NCI-H2196 treated with DMSO at 0.1 percent for 48 hours (cell line): ENCODE results near the gene NFIL3.
A peak's percentile ranks its signal among the peaks of the same experiment; 100 is the strongest.
"Not testable (repeated sequence)": the region's sequence is repeated elsewhere in the genome, so short reads cannot be mapped to it uniquely, and the experiment has no call there.

Experiments
- DNase-seq: peaks from one replicate; lab custom pipeline; 2025; ENCODE audit not compliant: unreplicated experiment; lab: John Stamatoyannopoulos, UW

The NFIL3 gene, protein sequence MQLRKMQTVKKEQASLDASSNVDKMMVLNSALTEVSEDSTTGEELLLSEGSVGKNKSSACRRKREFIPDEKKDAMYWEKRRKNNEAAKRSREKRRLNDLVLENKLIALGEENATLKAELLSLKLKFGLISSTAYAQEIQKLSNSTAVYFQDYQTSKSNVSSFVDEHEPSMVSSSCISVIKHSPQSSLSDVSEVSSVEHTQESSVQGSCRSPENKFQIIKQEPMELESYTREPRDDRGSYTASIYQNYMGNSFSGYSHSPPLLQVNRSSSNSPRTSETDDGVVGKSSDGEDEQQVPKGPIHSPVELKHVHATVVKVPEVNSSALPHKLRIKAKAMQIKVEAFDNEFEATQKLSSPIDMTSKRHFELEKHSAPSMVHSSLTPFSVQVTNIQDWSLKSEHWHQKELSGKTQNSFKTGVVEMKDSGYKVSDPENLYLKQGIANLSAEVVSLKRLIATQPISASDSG

DNA sequence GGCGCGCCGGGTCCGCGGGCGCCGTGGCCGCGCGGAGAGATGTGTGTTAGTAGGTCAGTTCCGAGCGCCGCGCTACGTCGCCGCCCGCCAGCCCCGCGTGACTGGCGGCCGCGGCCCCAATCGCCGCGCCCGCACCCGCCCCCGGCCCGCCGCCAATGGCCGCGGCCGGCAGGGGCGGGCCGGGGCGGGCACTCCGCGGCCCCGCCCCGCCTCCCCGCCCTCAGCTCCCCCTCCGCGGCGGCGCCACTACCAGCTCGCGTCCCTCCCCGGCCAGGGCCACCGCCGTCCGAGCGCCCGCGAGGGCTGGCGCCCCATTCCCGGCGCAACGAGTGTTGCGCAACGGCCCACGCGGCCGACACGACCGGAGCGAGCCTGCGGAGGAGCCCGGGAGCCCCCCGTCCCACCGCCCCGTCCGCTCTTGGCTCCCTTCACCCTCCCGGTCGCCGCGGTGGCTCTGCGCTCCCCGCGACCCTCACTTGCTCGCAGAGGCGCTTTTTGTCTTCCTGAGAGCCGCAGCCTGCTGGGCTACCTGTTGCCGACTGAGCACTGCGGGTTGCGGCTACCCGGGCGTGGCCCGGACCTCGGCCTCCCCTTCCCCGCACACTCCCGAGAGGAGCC, at the start of gene NFIL3:
TSS of gene NFIL3 (minus strand) at position 48 of the 618 bp plus-strand sequence. CDS start 13,098 bp downstream, outside the sequence.
- DNase-seq = peak; percentile 54

DNA sequence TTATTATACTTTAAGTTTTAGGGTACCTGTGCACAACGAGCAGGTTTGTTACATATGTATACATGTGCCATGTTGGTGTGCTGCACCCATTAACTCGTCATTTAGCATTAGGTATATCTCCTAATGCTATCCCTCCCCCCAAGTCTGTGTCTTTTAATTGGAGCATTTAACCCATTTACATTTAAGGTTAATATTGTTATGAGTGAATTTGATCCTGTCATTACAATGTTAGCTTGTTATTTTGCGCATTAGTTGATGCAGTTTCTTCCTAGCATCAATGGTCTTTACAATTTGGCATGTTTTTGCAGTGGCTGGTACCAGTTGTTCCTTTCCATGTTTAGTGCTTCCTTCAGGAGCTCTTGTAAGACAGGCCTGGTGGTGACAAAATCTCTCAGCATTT, 47.9 kb upstream of the NFIL3 start:
- not testable (repeated sequence) for DNase-seq

DNA sequence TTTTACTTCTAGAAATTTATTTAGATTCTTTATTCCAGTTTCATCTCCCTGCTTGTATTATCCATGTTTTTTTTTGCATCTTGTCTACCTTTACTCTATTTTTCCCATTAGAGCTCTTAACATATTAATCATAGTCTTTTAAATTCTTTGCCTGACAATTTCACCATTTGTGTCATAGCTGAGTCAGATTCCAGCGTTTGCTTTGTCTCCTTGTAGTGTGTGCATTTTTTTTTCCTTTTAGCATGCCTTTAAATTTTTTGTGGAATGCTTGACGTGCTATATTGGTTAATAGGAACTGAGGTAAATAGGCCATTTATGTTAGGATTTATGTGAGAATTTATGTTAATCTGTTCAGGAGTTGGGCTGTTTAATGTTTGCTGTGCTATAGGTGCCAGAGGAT, 41.8 kb upstream of the NFIL3 start:
- no peak for DNase-seq

DNA sequence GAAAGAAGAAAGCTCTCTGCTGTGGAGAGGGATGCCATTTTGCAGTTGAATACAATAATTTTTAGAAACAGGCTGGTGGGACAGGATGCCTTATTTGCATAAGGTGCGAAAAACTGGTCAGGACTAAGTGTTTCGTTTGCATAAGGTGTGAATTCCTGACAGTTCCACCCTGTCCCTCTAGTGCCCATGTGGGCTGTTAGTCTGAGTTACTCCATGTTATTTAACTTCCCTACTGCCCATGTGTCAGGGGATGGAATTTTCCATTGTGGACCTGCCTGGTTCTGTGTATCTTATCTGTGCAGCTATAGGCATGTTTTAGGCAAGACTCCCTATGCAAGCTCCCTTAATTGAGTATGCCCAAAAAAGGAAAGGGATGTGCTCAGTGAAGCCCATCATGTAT, 35.3 kb upstream of the NFIL3 start:
- no peak for DNase-seq

DNA sequence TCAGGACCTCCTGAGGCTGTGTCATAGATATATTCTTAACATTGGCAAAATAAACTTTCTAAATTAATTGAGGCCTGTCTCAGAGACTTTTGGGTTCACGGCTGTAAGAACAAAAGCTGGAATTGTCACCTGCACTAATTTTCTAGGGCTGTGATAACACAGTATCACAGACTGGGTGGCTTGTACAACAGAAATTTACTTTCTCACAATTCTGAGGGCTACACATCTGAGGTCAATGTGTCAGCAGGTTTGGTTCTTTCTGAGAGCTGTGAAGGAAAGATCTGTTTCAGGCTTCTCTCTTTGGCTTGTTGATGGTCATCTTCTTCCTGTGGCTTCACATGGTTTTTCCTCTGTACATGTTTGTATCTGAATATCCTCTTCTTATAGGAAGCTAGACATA, 29.2 kb upstream of the NFIL3 start:
- DNase-seq = no peak

DNA sequence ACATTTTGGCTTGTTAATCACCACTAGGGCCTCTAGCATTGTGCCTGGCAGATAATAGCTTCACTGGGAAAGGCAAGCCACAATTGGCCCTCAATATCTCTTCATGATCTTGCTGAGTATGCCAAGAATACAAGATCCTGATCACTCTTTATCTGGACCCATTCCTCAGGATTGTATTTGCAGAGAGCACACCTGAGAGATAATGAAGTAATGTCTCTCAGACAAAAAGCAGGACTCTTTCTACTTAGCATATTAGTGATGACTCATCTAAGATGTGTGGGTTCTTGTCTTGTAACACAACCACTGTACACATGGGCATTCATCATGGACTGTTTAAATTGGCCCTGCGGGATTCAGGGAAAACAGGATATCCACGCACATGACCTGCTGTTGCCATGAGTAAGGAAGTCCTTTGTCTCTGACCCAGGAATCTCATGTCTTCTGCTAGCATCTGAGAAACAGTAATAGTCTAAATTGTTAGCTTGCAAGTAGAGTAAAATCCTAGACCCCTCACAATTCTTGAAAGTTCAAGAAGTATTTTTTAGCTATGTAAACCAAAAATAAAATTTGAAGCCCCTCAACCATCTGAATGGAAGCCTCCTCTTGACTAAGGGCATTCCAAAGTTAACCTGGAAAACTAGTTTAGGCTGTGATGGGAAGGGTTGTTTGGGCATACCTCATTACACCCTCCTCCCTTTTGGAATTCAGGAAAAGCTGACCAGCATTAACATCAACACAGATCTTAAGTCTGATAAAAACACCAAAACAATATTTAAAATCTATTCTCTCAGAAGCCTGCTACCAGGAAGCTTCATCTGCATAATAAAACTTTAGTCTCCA, 28.0 kb upstream of the NFIL3 start:
- no peak for DNase-seq

DNA sequence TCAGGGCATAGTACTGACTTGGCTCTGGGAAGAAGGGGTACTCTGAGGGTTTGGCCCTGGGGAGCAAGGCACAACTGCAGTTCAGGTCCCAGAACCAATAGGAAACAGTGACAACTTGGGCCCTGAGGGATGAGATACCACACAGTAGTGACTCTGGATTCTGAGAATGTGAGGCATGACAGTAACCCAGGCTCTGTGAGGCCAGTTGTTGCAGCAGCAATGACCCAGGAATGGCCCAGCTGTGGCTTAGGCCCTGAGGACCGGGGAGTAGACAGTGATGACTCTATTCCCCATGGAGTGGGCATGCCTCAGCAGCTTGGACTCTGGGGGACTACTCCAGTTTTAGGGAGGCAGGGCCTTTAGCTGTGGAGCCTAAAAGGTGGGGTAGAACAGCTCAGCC, 21.5 kb upstream of the NFIL3 start:
- no peak for DNase-seq

DNA sequence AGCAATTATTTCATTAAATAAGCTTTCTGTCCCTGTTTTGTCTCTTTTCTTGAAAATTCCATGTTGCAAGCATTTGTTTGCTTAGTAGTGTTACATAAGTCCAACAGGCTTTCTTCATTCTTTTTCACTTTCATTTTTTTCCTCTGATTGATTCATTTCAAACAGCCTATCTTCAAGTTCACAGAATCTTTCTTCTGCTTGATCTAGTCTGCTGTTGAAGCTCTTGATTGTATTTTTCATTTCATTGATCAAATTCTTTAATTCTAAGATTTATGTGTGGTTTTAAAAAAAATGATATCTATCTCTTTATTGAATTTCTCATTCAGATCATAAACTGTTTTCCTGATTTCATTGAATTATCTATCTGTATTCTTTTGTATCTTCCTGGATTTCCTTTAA, 20.4 kb upstream of the NFIL3 start:
- DNase-seq = no peak

DNA sequence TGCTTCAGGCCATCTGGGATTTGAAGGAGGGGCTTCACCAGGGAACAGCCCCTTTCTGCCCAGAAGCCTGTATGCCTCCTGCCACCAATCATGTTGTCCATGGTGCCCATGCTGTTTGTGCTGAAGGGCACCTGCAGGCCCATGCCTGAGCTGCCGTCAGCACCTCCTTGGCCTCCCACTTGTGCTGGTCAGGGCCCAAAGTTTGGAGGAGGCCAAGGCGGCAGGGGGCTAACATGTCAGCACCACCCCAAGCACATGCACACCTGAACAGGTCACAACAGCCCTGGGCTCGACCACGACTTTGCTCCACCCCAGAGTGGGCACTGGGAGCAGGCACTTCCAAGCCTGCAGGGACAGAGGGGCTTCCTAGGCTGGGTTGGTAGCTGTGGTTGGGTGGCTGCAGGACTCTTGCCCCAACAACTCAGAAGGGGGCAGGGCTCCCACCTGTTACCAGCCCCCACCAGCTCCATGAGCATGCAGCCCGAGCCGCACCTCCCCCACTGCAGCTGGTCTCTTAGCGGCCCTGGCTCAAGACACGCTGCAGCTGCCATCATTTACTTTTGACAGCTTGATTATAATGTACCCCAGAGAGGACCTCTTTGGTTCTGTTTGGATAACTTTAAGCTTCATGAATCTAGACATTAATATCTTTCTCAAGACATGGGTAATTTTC, 19.8 kb upstream of the NFIL3 start:
- DNase-seq = no peak

DNA sequence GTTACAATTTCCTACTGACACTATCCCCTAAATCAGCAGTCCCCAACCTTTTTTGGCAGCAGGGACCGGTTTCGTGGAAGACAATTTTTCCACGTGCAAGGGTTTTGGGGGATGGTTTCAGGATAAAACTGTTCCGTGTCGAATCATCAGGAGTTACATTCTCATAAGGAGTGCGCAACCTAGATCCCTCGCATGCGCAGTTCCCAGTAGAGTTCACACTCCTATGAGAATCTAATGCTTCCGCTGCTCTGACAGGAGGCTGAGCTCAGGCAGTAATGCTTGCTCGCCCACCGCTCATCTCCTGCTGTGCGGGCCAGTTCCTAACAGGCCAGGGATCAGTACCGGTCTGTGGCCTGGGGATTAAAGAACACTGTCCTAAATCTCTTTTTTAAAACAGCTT, 13.2 kb upstream of the NFIL3 start:
- DNase-seq = no peak

DNA sequence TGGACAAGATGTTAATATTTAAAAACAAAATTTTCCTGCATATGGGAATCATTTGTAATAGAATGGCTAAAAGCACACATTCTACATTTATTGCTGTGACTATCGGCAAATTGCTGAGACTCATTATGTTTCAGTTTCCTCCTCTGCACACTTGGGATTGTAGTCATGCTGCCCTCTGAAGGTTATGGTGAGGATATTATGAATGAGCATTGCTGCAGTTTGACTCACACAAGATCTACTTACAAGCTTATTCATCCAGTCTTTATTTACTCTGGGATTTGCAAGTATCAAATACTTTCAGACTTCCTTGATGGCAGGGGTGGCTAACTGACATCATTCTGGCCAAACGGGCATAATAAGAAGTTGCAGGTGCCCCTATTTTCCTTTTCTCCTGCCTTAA, 9.5 kb upstream of the NFIL3 start:
- peak; percentile 46 for DNase-seq

DNA sequence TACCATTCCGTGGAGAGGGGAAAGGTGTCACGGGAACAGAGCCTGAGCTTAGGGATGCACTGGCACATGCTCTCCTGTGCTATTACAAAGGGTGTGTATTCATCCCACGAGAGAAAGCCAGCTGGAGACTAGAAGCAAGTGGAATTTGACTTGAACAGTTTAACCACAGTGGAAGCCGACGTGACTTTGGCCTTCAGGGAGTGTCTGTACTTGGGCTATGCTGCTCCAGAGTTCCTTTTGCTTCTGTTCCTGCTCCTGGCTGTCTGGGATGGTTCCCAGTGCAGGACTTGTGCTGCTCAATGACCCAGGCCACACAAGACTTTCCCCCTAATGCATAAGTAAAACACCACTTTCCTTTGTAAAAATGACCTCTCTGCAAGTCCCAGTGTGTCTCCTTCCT, 7.9 kb upstream of the NFIL3 start:
- no peak for DNase-seq

DNA sequence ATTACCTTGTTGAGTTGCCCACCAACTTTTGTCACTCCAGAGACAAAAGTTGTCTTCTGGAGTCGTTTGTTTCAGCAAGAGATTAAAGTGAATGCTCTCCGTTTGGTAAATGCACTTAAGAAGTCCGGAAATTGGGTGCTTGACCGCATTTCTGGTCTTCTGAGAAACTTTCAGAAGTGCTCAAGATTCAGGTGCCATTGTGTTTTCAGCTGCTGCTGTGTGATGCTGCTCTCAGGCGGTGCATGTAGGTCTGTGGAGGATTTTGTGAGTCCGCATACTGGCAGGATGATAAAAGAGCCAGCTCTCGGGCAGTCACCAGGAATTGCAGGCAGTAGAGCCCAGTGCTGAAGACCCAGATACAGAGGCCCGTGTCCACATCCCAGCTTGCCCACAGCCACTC, 5.9 kb upstream of the NFIL3 start:
- DNase-seq = no peak

DNA sequence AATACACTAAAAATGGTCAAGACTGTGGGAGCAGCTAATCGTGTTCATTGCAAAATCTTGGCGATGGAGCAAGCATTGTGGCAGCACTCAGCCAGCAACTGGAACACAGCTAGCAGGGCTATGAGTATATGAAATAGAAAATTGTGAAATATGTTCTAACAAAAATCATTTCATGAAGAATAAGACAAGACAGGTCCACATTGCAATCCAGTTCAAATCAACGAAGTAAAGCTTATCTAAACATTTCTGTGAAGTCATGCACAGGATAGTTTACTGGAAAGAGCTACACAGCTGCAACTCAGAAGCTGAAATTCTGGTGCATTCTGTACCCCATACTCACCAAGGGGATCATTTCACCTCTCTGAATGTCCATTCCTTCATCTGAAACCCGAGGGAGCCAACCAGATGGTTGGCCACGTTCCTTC, 5.3 kb upstream of the NFIL3 start:
- no peak for DNase-seq

DNA sequence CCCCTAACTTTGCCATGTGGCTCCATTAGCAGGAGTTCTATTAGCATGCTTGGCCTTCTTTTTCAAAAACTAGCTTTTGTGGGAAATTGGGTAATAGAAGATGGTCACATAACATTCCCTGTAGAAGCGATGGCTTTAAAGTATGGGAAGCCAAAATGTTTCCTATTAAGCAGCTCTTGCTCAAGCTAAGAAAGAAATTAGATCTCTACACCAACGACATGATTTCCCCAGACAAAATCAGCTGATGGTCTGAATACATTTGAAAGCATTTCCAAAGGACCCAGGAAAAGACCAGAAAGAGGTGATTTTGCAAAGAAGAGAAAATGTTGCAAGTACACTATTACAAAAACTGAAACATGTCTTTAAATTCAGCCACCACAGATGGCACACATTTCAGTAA, 4.8 kb upstream of the NFIL3 start:
- DNase-seq = no peak

DNA sequence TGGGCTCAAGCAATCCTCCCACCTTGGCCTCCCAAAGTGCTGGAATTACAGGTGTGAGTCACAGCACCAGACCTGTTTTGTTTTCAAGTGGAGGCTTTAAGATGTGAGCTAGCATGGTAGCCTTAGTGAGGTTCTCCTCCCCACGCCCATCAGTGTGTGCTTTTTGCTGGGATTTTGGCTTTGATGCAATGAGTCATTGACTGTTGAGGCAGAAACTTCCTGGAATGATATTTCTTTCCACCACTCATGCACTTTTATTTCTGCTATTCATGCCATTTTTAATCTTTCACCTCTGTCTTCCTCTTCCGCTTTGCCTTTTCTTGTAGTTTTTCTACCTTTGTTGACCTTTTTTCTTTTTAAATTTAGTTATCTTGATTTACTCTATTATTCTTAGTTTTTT, 4.2 kb upstream of the NFIL3 start:
- DNase-seq = no peak

DNA sequence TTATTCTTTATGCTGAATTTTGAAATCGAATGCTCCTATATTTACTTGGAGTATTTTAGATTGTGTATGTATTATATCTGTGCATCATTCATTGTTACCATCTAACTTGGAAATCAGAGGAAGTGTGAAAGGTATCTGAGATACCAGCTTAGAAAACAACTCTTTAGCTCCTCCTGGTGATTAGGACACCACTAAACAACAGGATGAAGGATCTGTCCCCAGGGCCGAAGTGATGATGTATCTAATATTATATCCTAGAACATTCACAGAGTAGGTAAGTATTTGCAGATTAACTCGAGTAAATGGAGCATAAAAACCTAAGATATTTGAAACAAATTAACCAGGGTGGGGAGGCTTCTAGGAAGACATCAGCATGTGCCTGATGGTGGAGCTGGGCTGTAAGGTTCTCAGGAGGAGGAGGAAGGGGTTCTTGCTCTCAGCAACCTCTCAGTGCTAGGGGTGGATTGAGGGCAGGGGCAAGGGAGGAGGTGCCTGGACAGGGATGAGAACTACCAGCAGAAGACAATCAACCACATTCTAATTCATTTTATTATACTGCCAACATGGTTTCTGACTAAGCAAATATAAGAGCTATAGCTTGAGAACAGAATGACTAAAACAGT, 2.6 kb upstream of the NFIL3 start:
- DNase-seq = peak; percentile 48

DNA sequence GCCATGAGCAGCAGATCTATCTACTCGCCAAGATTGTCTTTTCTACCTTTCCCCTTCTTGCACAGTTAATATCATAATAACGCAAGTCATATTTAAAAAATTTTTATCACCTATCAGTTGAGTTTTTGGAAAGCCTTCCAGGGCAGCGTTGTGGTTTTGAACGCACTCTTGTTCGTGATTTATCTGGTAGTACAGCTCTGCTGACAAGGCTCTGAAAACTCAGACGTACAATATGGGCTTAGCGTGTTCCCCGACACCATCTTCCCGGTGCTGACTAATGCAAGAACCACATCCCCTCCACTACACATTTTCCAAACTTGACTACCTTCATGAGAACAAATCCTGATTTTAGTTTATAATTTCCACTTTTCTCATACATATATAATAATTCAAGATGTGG, 1.6 kb upstream of the NFIL3 start:
- no peak for DNase-seq

DNA sequence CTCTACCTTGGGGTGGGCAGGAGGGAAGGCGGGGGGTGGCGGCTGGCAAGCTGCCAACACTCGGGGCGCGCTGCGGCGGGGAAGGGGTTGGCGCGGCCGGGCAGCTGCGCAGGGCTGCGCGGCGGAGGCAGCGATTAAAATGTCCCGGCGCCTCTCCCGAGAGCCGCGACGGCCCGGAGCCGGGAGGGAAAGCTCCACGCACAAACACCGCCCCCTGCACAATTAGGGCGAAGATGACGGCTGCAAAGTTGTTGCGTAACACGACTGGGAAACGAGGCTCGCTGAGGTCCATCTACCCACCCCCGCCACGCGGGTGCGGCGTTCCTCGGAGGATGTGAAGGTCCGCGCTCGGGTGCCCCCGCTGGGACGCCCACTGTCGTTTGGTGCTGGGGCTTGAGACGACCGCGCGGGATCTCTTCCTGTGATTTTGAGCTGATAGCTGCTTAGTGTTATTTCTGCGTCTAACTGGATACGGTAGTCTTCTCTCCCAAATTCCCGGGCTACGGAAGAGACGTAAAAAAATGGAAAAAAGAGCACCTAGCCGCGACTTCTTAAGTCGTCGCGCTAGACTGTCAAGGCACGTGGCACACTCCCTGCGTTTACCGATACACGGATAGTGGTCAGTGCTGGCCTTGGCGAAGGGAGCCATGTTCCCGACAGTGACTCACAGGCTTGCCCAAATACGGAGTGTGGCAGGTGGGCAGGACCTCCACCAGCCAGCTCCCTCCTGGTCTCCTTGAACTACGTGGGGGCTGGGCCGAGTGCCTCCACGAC, 958 bp upstream of the NFIL3 start:
- DNase-seq = no peak
